ENCODE data around the gene TBC1D20.
"Not testable (repeated sequence)": the region's sequence is repeated elsewhere in the genome, so short reads cannot be mapped to it uniquely, and the experiment has no call there.

Gene TBC1D20

GRCh38 chr20:475463-476357 lies 13.4 kb upstream of the TBC1D20 start:
- DNase-seq, result no peak

- DNase-seq, result no peak
Measured at GRCh38 chr20:474581-474980, 12.2 kb upstream of the TBC1D20 start.

GRCh38 chr20:472889-473292 lies 10.6 kb upstream of the TBC1D20 start:
- DNase-seq, result no peak

- DNase-seq, result no peak
Measured at GRCh38 chr20:472137-472846, 10.0 kb upstream of the TBC1D20 start.

GRCh38 chr20:469746-470490 lies 7.6 kb upstream of the TBC1D20 start:
- DNase-seq, result no peak

- DNase-seq, result no peak
Measured at GRCh38 chr20:467755-468154, 5.4 kb upstream of the TBC1D20 start.

- peak; percentile 40 to 52 for DNase-seq
Measured at GRCh38 chr20:461254-462198, 807 bp downstream of the TBC1D20 start.

GRCh38 chr20:460707-461106 lies 1.6 kb downstream of the TBC1D20 start:
- no peak for DNase-seq

- no peak for DNase-seq
Measured at GRCh38 chr20:460180-460579, 2.2 kb downstream of the TBC1D20 start.

GRCh38 chr20:458776-459175 lies 3.6 kb downstream of the TBC1D20 start:
- no peak for DNase-seq

- no peak for DNase-seq
Measured at GRCh38 chr20:454951-455350, 7.4 kb downstream of the TBC1D20 start.

- not testable (repeated sequence) for DNase-seq
Measured at GRCh38 chr20:452021-452420, 10.3 kb downstream of the TBC1D20 start.

- no peak for DNase-seq
Measured at GRCh38 chr20:445514-446336, 16.6 kb downstream of the TBC1D20 start.

GRCh38 chr20:444862-445426 lies 17.4 kb downstream of the TBC1D20 start:
- no peak for DNase-seq

- DNase-seq, result no peak
Measured at GRCh38 chr20:444117-444516, 18.2 kb downstream of the TBC1D20 start.

GRCh38 chr20:443223-443775 lies 19.0 kb downstream of the TBC1D20 start:
- DNase-seq, result no peak

- DNase-seq, result no peak
Measured at GRCh38 chr20:440636-441035, 21.7 kb downstream of the TBC1D20 start.

GRCh38 chr20:440148-440547 lies 22.2 kb downstream of the TBC1D20 start:
- DNase-seq, result no peak

- DNase-seq, result no peak
Measured at GRCh38 chr20:438571-439469, 23.5 kb downstream of the TBC1D20 start.
